H1 (cell line): Measurements from ENCODE around the gene ABHD15. TPM values are rescaled to one million over a fixed set of nuclear protein-coding genes. Genes with fewer than 3 reads are reported as not detected.

Experiments used
- ATF2 ChIP-seq: IDR thresholded peaks from 2 replicates; pipeline ENCODE4 v1.6.1; 2012; ENCODE audit warnings: low read length, inconsistent platforms
- HDAC6 ChIP-seq: IDR thresholded peaks from one replicate; pipeline ENCODE4 v1.7.1; 2012; ENCODE audit warnings: low read depth, mild to moderate bottlenecking, inconsistent platforms, low read length, moderate library complexity
- polyA plus RNA-seq, 7 experiments: library from polyadenylated mRNA; depleted of rRNA in 3 of 7; stranded (reverse) in 5 of 7; unstranded in 2 of 7; fragments of >200 nt in 5 of 7; fragments of 200-250 nt in 2 of 7; gene quantifications; 1 replicate in 5 of 7; 2 replicates in 1 of 7; 4 replicates in 1 of 7; pipeline versions ENCODE4 v1.2.1 to v1.2.3, GENCODE V29; 2011 to 2013; ENCODE audit warnings: missing spikeins in 2 of 7, mixed read lengths in 2 of 7
- total RNA-seq: library from RNA; stranded (reverse); fragmentation: NEBNext Ultra II Directional; extraction: Animal tissue kit (Norgen Biotek cat#: 25700); gene quantifications from 2 replicates; pipeline ENCODE4 v1.2.1, GENCODE V29; 2021

The ABHD15 gene
- total and polyA plus RNA-seq, 2 of the 8 experiments (the other 6 are each of a cell fraction or from before 2014, with no cell fraction given): 0.88 to 1.7 TPM

- TF ChIP-seq ATF2: no peak
- no peak for TF ChIP-seq HDAC6
These were observed 36.4 kb upstream of the ABHD15 start (continued) for GRCh38 chr17:29603109-29603674.
